HPDE6-E6E7 (cell line): ENCODE data around the gene SEMA3F.

ENCODE experiments used
- DNase-seq: peaks from one replicate; pipeline ENCODE4 v3.0.0; 2011; ENCODE audit warnings: missing footprints; ENCODE audit errors: extremely low spot score

Gene SEMA3F

DNA sequence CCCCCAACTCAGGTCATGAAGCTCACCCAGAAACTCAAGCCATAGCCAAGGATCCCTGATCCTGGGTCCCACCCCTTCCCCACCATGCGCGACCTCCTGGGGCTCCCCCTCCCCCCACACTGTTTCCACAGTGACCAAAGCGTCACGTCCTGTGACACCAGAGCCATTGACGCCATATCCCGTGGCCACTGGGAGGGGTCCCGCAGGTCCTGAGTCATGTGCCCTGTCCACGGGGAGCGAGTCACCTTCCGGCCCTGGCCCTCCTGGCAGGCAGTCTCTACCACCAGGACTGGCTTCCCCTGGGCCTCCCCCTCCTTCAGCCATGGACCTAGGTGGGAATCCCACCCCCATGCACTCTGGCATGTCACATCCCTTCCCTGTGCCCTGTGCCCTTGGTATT is 15.6 kb downstream of the SEMA3F start:
- no peak for DNase-seq

DNA sequence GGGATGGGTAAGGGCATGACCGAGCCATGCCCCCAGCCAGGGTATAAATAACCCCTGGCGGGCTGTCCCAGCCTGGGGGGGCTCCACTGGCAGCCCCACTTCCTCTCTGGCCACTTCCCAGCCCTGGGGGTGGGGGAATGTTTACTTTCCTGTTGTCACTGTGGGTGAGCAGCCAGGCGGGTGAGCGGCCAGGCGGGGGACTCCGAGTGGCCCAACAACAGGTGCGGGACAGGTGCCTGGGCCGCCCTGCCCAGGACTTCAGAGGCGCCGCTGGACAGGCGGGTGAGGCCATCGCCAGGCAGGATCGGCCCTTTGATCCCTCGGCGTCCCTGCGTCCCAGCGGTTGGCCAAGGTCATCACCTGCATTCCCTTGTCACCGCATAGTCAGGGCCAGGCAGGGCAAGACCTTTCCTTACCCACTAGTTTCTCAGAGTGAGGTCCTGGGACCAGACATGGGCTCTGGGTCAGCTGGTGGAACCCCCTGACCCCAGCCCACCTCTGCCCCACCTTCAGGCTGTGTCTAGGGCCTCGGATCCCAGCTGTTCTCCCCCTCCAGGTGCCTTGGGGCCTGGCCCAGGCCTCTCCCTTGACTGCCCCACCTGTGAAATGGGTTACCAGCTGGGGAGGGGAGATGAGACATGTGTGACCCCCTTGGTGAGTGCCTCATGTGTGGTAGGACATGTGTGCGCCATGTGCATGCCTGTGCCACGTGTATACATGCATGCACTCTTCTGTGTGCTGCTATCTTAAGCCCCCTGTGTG is 16.6 kb downstream of the SEMA3F start:
- DNase-seq, result no peak

DNA sequence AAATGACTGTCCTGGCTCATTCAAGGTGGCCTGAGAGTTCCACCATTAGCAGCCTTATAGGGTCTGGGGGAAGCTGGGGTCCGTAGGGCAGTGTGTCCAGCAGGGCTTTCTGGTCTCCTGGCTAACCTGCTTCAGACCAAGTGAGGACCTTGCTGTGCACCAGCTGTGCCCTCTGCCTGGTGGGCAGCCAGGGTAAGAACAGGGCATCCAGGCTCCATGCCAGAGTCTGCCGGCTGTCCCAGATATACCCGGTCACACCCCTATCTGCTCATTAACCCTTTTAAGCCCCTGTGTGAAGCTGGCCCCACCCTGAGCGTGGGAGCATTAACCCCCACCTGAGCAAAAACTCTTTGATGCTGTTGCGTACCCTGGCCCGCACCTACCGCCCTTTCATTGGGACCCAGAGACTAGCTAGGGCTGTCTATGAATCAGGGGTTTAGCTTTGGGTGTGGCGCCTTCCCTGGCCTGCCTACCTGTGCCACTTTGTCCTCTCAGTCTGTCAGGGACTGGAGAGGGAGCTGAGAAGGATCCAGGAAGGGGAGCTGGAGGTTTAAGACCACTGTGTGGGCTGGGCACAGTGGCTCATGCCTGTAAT is 17.6 kb downstream of the SEMA3F start:
- no peak for DNase-seq

DNA sequence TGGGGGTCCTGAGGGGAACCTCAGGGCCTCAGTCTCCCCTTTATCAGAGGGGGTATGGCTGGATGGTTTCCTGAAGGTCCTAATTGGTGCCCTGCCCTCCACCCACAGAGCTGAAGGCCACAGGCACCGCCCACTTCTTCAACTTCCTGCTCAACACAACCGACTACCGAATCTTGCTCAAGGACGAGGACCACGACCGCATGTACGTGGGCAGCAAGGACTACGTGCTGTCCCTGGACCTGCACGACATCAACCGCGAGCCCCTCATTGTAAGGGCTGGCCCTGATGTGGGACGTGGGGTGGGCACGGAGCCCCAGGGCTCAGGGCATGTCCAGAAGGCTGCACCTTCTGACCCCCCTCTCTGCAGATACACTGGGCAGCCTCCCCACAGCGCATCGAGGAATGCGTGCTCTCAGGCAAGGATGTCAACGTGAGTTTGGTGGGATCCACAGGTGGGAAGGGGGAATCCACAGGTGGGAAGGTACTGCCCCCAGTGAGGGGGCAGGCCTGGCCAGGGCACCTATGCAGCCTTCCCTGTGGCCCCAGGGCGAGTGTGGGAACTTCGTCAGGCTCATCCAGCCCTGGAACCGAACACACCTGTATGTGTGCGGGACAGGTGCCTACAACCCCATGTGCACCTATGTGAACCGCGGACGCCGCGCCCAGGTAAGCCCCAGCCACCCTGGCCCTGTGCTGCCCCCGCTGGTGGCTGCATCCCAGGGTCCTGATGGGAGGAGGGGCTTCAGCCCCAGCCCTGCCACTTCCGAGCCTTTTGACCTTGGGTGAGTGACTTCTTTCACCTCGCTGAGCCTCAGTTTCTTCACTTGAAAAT is 18.8 kb downstream of the SEMA3F start:
- DNase-seq, result no peak

DNA sequence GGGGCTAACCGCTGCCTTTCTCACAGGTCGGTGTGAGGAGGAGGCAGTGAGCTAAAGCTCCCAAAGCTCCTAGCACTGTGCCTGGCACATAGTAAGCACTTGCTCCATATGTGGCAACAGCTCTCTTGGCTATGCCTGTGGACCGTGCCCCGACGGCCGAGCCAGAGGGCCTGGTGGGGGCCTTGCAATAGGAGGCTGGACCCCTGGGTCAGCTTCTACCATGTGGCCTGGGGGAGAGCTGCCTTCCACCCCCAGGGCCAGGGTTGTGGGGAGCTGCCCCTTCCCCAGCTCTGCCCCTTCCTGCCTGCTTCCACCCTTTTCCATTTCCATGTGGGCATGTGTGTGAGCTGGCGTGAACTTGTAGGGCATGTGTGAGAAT is 19.4 kb downstream of the SEMA3F start:
- DNase-seq, result no peak

DNA sequence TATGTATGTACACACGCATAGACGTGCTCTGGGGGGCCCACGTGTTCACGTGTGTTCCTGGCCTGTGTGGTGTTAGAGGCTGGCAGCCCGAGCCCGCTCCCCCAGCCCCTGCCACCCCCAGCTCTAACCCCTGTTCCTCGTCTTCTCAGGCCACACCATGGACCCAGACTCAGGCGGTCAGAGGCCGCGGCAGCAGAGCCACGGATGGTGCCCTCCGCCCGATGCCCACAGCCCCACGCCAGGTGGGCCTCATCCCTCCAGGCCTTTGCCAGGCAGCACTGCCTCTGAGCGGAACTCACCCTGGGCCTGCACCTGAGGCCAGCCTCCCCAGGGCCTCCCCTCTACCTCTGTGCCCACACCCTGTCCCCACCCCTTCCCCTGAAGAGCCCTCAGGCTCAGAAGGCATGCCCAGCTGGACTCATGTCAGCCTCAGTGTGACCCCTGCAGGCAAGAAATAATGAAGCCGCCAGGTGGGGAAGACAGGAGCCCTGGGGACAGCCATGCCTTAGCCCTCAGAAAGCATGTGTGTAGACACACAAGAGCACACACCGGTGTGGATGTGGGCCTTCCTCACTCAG is 19.9 kb downstream of the SEMA3F start:
- no peak for DNase-seq

DNA sequence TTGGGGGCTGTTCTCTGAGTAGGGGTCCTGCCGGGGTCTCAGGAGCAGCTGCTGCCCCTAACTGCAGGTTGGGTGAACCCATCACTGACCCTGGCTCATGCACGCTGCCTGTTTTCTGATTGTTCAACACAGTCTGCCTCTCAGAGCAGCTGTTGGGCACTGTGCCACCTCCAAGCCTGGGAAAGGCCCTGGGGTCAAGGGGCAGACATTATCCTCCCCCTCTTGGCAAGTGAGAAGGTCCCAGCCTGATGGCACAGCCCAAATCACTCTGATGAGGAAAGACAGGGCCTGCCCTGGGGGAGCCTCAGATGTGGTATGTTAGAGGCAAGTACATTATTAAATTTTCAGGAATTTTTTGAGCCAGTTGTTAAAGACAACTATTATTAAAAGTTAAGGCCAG is 22.2 kb downstream of the SEMA3F start:
- DNase-seq, result no peak

DNA sequence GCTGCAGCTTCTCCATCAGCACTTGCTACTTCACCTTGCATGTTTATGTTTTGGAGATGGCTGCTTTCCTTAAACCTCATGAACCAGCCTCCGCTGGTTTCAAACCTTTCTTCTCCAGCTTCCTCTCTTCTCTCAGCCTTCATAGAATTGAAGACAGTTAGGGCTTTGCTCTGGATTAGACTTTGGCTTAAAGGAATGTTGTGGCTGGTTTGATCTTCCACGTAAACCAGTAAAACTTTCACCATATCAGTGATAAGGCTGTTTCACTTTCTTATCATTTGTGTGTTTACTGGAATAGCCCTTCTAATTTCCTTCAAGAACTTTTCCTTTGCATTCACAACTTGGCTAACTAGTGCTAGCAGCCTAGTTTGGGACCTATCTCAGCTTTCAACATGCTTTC is 24.6 kb downstream of the SEMA3F start:
- DNase-seq, result no peak

DNA sequence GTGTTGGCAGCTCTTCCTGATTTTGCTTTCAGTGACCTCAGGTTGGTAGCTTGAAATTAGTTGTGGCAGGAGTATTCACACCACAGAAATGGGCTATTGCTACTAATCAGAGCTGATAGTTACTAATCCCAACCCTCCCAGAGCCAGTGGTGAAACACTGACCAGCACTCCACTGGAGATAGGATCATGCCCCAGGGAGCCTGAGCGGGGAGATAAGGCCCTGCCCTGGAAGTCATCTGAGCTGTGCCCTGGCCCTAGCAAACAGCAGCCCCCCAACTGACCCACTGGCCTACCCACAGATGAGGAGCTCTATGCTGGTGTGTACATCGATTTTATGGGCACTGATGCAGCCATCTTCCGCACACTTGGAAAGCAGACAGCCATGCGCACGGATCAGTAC is 26.9 kb downstream of the SEMA3F start:
- DNase-seq, result no peak

DNA sequence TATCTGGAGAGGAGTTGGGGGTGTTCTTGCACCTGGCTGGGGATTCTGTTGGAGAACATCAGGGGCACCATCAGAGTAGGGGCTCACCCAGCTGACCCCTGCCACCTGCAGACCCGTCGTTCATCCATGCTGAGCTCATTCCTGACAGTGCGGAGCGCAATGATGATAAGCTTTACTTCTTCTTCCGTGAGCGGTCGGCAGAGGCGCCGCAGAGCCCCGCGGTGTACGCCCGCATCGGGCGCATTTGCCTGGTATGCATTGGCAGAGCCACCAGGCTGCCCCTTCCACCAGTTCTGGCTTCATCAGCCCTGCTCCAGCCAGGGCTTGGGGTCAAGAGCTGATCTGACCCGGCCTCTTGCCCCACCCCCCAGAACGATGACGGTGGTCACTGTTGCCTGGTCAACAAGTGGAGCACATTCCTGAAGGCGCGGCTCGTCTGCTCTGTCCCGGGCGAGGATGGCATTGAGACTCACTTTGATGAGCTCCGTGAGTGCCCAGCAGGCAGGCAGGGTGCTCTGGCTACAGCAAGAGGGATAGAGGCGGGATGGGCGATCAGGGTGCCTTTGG is 27.5 kb downstream of the SEMA3F start:
- no peak for DNase-seq

DNA sequence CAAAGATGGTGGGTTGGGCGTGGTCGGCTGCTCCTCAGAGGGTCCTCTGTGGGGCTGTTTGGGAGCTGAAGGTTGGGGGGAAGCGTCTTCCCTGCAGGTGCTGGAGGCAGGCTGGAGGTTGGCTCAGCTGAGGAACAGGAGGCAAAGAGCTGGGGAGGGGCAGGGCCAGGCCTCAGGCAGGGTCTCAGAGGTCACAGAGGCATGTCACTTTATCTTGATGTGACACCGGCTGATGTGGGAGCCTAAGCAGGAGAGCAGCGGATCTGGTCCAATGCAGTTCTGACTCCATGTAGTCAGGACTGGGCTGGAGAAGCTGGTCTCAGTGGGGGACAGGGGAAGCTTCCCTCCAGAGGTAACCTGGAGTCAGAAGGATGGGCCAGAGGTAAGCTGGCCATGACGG is 28.6 kb downstream of the SEMA3F start:
- no peak for DNase-seq

DNA sequence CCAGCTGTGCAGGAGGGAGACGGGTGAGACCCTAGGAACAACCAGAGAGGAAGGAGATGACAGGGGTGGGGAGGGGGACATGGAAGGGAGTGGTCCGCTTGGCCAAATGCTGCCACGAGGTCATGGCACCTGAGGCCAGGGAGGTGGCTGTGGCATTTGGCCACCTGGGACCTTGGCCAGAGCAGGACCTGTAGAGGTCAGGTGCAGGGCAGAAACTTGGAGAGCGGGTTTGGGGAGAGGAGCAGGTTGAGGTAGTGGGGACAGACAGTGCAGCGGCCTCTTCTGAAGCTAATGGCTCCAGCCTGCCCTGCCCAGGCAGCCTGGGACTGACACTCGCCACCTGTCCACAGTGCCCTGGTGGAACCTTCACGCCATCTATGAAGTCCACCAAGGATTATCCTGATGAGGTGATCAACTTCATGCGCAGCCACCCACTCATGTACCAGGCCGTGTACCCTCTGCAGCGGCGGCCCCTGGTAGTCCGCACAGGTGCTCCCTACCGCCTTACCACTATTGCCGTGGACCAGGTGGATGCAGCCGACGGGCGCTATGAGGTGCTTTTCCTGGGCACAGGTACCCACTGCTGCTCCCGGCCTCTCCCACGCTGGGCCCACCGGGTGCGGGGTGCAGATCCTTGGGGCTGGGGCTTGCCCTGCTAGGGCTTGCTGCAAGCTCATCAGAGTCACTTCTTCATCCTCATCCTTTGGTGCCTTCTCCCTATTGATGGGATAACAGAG is 29.3 kb downstream of the SEMA3F start:
- DNase-seq, result no peak

DNA sequence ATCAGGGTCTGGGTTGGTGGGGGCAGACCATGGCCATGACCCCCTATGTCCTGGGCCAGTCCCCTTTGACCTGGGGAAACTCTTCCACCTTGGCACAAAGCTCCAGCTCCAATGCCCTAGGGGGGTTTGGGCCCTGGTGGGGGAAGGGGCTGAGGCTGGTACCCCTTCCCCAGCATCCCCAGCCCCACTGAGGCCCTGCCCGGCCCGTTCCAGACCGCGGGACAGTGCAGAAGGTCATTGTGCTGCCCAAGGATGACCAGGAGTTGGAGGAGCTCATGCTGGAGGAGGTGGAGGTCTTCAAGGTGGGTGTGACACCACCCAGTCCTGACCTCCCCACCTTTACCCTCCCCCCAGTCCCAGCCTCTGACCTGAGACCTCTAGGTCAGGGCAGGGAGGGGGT is 30.1 kb downstream of the SEMA3F start:
- no peak for DNase-seq

DNA sequence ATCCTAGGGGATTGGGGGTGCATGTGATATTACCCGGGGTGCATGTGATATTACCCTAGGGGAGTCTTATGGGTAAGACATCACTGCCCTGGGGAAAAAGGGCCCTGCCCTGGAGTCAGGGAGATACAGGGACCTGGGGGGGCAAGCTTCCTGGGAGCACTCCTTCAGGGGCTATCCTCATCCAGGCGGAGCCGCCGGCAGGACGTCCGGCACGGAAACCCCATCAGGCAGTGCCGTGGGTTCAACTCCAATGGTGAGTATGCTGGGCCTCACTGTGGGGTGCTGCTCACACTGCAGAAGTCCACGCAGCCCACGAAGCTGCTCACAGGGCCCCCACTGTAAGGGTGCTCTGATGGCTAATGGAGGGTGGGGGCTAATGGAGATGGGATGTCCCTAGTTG is 31.0 kb downstream of the SEMA3F start:
- no peak for DNase-seq

DNA sequence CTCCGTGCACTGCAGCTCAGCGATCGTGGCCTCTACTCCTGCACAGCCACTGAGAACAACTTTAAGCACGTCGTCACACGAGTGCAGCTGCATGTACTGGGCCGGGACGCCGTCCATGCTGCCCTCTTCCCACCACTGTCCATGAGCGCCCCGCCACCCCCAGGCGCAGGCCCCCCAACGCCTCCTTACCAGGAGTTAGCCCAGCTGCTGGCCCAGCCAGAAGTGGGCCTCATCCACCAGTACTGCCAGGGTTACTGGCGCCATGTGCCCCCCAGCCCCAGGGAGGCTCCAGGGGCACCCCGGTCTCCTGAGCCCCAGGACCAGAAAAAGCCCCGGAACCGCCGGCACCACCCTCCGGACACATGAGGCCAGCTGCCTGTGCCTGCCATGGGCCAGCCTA is 32.6 kb downstream of the SEMA3F start:
- DNase-seq, result no peak

DNA sequence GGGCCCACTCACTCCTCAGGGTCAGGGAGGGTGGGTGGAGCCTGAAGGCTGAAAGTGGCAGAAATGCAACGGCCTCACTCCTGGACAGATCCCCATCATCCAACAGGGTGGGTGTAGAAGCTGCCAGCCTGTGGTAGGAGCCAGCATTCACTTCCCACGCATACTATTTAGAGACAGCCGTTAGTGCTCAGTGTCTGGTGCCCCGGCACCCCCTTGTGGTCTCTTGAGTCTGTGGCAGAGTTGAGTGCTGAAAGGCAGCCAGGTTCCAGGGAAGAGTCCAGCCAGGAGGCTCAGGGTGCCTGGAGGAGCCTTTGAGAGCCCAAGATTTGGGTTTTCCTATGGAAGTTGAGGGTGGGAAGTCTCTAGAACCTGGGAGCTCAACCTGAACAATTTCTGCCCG is 34.1 kb downstream of the SEMA3F start:
- DNase-seq, result peak; percentile 25

DNA sequence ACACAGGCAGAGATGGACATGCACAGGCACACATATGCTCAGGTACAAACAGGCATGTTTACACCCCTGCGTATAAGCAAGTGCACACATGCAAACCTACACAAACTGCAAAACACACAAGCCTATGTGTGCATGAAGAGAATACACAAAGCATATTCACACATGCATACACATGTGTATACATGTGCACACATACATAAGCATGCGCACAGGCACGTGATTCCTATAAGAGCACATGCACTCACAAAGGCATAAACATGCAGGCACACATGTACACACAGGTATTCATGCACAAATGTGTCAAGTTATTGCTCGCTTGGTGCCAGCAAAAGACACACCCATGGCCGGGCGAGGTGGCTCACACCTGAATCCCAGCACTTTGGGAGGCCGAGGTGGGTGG is 34.9 kb downstream of the SEMA3F start:
- DNase-seq, result no peak

DNA sequence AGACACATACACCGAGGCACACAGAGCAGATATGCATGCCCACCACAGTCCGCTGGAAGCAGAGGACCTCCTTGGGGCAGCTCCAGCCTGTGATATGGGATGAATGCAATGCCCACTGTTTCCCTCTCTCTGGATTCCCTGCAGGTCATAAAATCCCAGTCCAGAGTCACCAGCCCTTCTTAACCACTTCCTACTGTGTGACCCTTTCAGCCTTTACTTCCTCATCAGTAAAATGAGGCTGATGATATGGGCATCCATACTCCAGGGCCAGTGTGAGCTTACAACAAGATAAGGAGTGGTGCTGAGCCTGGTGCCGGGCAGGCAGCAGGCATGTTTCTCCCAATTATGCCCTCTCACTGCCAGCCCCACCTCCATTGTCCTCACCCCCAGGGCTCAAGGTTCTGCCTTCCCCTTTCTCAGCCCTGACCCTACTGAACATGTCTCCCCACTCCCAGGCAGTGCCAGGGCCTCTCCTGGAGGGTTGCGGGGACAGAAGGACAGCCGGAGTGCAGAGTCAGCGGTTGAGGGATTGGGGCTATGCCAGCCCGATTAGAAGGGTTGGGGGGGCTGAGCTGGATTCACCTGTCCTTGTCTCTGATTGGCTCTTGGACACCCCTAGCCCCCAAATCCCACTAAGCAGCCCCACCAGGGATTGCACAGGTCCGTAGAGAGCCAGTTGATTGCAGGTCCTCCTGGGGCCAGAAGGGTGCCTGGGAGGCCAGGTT is 36.0 kb downstream of the SEMA3F start, which contains the start of gene GNAT1:
TSS of gene GNAT1 (plus strand) at position 675 of the 725 bp plus-strand sequence. CDS start 116 bp downstream, outside the sequence.
- no peak for DNase-seq

DNA sequence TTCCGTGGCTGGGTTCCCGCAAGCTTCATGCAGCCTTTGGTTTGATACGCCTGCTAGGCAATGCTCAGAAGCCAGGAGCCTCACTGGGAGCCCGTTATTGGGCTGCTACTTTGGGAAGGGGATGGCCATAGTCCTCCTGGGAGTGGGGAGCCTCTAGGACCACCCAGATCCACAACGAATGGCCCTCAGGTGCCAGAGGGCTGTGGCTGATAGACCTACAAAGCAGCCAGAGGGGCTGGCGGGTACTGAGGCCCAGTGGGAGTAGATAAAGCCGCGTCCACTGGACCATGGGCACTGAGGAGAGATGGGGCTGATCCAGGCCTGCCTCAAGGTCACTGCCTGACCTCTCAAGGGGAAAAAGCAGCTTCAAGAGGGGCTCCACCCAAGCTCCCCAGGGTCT is 37.0 kb downstream of the SEMA3F start:
- DNase-seq, result no peak

DNA sequence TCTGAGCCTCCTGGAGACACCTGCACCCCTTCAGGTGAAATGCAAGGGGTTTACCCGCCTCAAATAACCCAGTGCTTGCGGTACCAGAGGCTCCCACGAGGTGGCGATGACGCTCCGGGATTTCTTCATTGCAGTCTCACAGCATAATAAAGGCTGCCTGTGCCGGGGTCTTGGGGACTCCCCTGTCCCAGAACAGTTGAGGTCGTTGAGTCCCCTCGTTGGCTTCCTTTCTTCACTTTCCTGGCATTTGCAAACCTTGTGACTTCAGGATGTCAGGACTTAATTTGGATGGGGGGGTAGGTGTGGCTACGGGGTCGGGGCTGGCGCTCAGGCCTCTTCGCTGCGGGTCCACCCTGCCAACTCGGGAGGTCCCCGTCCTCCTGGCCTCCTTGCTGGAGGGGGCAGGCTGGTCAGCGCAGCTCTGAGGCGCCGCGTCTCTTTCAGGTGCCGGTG is 37.6 kb downstream of the SEMA3F start:
- no peak for DNase-seq

DNA sequence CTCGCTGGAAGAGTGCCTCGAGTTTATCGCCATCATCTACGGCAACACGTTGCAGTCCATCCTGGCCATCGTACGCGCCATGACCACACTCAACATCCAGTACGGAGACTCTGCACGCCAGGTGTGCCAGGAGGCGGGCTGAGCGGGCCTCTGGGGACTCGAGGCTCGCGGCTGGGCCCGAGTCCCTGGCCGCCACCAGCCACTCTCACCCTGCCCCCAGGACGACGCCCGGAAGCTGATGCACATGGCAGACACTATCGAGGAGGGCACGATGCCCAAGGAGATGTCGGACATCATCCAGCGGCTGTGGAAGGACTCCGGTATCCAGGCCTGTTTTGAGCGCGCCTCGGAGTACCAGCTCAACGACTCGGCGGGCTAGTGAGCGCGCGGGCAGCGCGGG is 38.2 kb downstream of the SEMA3F start:
- DNase-seq, result no peak
